Thyroid gland (tissue), 4 donors: ENCODE data around the gene CA5A.

Source experiments
- POLR2A ChIP-seq, 2 donors: fragments of 450-650 bp; IDR thresholded peaks; one replicate each; pipeline ENCODE4 v1.6.1; 2017; ENCODE audit warnings: antibody characterized with exemption in 2 of 2, mild to moderate bottlenecking in 2 of 2, moderate library complexity in 1 of 2
- TF ChIP-seq, protein P1 (sequence below), 6 experiments: fragments of 200-600 bp in 3 of 6; fragments of 450-650 bp in 3 of 6; sonication (generic) in 3 of 6; IDR thresholded peaks; one replicate each; pipeline ENCODE4 v1.5.1; 2016 to 2019; ENCODE audit warnings: antibody characterized with exemption in 6 of 6, mild to moderate bottlenecking in 2 of 6, inconsistent platforms in 1 of 6, moderate library complexity in 1 of 6

- TF ChIP-seq POLR2A (IDR thresholded peaks at IDR 0.05) = no peak
- TF ChIP-seq, protein P1, sequence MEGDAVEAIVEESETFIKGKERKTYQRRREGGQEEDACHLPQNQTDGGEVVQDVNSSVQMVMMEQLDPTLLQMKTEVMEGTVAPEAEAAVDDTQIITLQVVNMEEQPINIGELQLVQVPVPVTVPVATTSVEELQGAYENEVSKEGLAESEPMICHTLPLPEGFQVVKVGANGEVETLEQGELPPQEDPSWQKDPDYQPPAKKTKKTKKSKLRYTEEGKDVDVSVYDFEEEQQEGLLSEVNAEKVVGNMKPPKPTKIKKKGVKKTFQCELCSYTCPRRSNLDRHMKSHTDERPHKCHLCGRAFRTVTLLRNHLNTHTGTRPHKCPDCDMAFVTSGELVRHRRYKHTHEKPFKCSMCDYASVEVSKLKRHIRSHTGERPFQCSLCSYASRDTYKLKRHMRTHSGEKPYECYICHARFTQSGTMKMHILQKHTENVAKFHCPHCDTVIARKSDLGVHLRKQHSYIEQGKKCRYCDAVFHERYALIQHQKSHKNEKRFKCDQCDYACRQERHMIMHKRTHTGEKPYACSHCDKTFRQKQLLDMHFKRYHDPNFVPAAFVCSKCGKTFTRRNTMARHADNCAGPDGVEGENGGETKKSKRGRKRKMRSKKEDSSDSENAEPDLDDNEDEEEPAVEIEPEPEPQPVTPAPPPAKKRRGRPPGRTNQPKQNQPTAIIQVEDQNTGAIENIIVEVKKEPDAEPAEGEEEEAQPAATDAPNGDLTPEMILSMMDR (IDR thresholded peaks at IDR 0.05) = no peak
These were observed 40.3 kb upstream of the CA5A start for GRCh38 chr16:87976665-87977064.
